HEK293 (cell line): Measurements from ENCODE around the gene ZNF559.

ENCODE experiments used
- CTCF ChIA-PET: fragments of 350-600 bp; formaldehyde crosslinking; extraction: SDS; loops from one replicate; lab custom pipeline; 2021; ENCODE audit warnings: antibody characterized with exemption; lab: Yijun Ruan, JAX
- POLR2A ChIA-PET: fragments of 300-600 bp; formaldehyde crosslinking; extraction: SDS; loops from one replicate; lab custom pipeline; 2020; ENCODE audit warnings: antibody characterized with exemption, inconsistent platforms; lab: Yijun Ruan, JAX
- H3K27ac ChIP-seq: fragments of 200-500 bp; sonication (Bioruptor generic); 2 replicates; pipeline ENCODE4 v1.5.1; 2014; ENCODE audit warnings: low read depth, low read length, control low read depth, inconsistent platforms; ENCODE audit errors: extremely low read depth
- H3K36me3 ChIP-seq, 2 experiments: fragments of 200-500 bp in 1 of 2; sonication (Bioruptor generic) in 1 of 2; 1 replicate in 1 of 2; 2 replicates in 1 of 2; pipeline ENCODE4 v1.5.1; 2014 to 2017; ENCODE audit warnings: inconsistent platforms in 2 of 2, low read length in 2 of 2; ENCODE audit not compliant: control insufficient read depth in 2 of 2, insufficient read depth in 1 of 2
- H3K4me1 ChIP-seq: fragments of 200-500 bp; sonication (Bioruptor generic); 2 replicates; pipeline ENCODE4 v1.5.1; 2014; ENCODE audit warnings: mild to moderate bottlenecking, low read length, inconsistent platforms; ENCODE audit not compliant: control insufficient read depth, insufficient read depth
- H3K4me3 ChIP-seq: 2 replicates; pipeline ENCODE4 v1.5.1; 2011; ENCODE audit warnings: low read depth, mild to moderate bottlenecking, control low read depth, low read length, moderate library complexity
- H3K9me3 ChIP-seq: fragments of 200-500 bp; sonication (Bioruptor generic); 2 replicates; pipeline ENCODE4 v1.5.1; 2014; ENCODE audit warnings: low read depth, low read length, inconsistent platforms; ENCODE audit not compliant: control insufficient read depth, insufficient read depth
- BCL11A ChIP-seq: fragments of 450-650 bp; formaldehyde crosslinking; IDR thresholded peaks from 2 replicates; pipeline ENCODE4 v1.5.1; 2016; ENCODE audit warnings: low read depth, missing biosample characterization, missing genetic modification characterization
- GLI4 ChIP-seq: fragments of 450-650 bp; formaldehyde crosslinking; IDR thresholded peaks from 2 replicates; pipeline ENCODE4 v1.5.1; 2016; ENCODE audit warnings: missing biosample characterization, missing genetic modification characterization
- IKZF3 ChIP-seq: fragments of 450-650 bp; IDR thresholded peaks from 2 replicates; pipeline ENCODE4 v1.5.0; 2018; ENCODE audit warnings: missing biosample characterization, mild to moderate bottlenecking, missing genetic modification characterization, moderate library complexity
- KLF8 ChIP-seq: fragments of 450-650 bp; formaldehyde crosslinking; IDR thresholded peaks from 2 replicates; pipeline ENCODE4 v1.5.1; 2016; ENCODE audit warnings: missing biosample characterization, missing genetic modification characterization
- KLF9 ChIP-seq: fragments of 450-650 bp; formaldehyde crosslinking; IDR thresholded peaks from 2 replicates; pipeline ENCODE4 v1.5.1; 2016; ENCODE audit warnings: missing biosample characterization, missing genetic modification characterization, low read depth
- SALL2 ChIP-seq: fragments of 450-650 bp; formaldehyde crosslinking; IDR thresholded peaks from 2 replicates; pipeline ENCODE4 v1.5.0; 2017; ENCODE audit warnings: missing biosample characterization, mild to moderate bottlenecking, missing genetic modification characterization, borderline replicate concordance
- SP7 ChIP-seq: fragments of 450-650 bp; formaldehyde crosslinking; IDR thresholded peaks from 2 replicates; pipeline ENCODE4 v1.5.1; 2016; ENCODE audit warnings: missing biosample characterization, missing genetic modification characterization
- TRIM28 ChIP-seq: IDR thresholded peaks from 2 replicates; pipeline ENCODE4 v1.6.1; 2011; ENCODE audit warnings: low read length, control low read depth, borderline replicate concordance
- ZIC2 ChIP-seq: fragments of 450-650 bp; formaldehyde crosslinking; IDR thresholded peaks from 2 replicates; pipeline ENCODE4 v1.5.1; 2016; ENCODE audit warnings: missing biosample characterization, missing genetic modification characterization
- ZNF175 ChIP-seq: fragments of 450-650 bp; formaldehyde crosslinking; IDR thresholded peaks from 2 replicates; pipeline ENCODE4 v1.5.1; 2016; ENCODE audit warnings: missing biosample characterization, missing genetic modification characterization
- ZNF211 ChIP-seq: fragments of 450-650 bp; formaldehyde crosslinking; IDR thresholded peaks from 2 replicates; pipeline ENCODE4 v1.5.1; 2016; ENCODE audit warnings: low read depth, missing biosample characterization, missing genetic modification characterization
- ZNF214 ChIP-seq: fragments of 450-650 bp; formaldehyde crosslinking; IDR thresholded peaks from 2 replicates; pipeline ENCODE4 v1.5.1; 2017; ENCODE audit warnings: missing biosample characterization, mild to moderate bottlenecking, missing genetic modification characterization, borderline replicate concordance
- ZNF280C ChIP-seq: fragments of 450-650 bp; formaldehyde crosslinking; IDR thresholded peaks from 2 replicates; pipeline ENCODE4 v1.5.1; 2016; ENCODE audit warnings: missing biosample characterization, missing genetic modification characterization
- ZNF366 ChIP-seq: fragments of 450-650 bp; formaldehyde crosslinking; conservative IDR thresholded peaks from 2 replicates; pipeline ENCODE4 v1.5.1; 2016; ENCODE audit warnings: missing biosample characterization, missing genetic modification characterization
- ZNF600 ChIP-seq: fragments of 450-650 bp; formaldehyde crosslinking; IDR thresholded peaks from 2 replicates; pipeline ENCODE4 v1.5.1; 2016; ENCODE audit warnings: missing biosample characterization, missing genetic modification characterization
- ZNF658 ChIP-seq: fragments of 450-650 bp; formaldehyde crosslinking; IDR thresholded peaks from 2 replicates; pipeline ENCODE4; 2016; ENCODE audit warnings: missing biosample characterization, missing genetic modification characterization
- ZNF701 ChIP-seq: fragments of 450-650 bp; formaldehyde crosslinking; IDR thresholded peaks from 2 replicates; pipeline ENCODE4 v1.5.1; 2016; ENCODE audit warnings: missing biosample characterization, missing genetic modification characterization
- TF ChIP-seq, protein P1 (sequence below): fragments of 450-650 bp; formaldehyde crosslinking; IDR thresholded peaks from 2 replicates; pipeline ENCODE4 v1.5.1; 2016; ENCODE audit warnings: missing biosample characterization, missing genetic modification characterization

ZNF559 gene

DNA sequence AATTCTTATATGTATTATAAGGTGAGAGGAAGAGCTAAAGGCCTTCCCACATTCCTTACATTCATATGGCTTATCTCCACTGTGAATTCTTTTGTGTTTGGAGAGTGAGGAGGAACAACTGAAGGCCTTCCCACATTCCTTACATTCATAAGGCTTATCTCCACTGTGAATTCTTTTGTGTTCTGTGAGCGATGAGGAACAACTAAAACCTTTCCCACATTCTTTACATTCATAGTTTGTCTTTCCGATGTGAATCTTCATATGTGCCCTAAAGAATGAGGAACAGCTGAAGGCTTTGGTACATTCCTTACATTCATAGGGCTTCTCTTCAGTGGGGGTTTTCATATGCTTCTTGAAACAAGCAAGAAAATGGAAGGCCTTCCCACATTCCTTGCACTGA, 27.6 kb upstream of the ZNF559 start:
- ChIA-PET POLR2A (no interaction called here), CTCF (interaction anchor here (1.1 kb wide), 1 partner anchor 14 kb away, joined by 6 read pairs; no protein-coding TSS in a partner anchor)
- TF ChIP-seq ZNF214 (no peak), BCL11A (tag by site-specific recombination) (no peak), ZNF175 (no peak), ZNF366 (tag by site-specific recombination) (no peak)
- Histone ChIP-seq H3K9me3 (peaks cover 2% of the 10 kb centered on the region; the same call in 1 of the 2 replicates), H3K36me3 (peaks cover 7 to 44% of the 10 kb centered on the region in 2 experiments; a peak in 1 of 3 replicates), H3K4me3 (no peak overlapping the region), H3K4me1 (no peaks in the 10 kb centered on the region), H3K27ac (no peak overlapping the region)

- Histone ChIP-seq H3K4me3 (no peak overlapping the region), H3K27ac (no peak overlapping the region), H3K4me1 (no peaks in the 10 kb centered on the region), H3K9me3 (no peaks in the 10 kb centered on the region), H3K36me3 (peaks cover 13 to 32% of the 10 kb centered on the region in 2 experiments)
- POLR2A ChIA-PET, result no interaction called here
- CTCF ChIA-PET, result interaction anchor here (0.6 kb wide), 1 partner anchor 274 kb away, joined by 8 read pairs; no protein-coding TSS in a partner anchor
- TF ChIP-seq ZNF658 (tag by site-specific recombination), result no peak
These were observed 17.5 kb upstream of the ZNF559 start for GRCh38 chr19:9306443-9306842.

DNA sequence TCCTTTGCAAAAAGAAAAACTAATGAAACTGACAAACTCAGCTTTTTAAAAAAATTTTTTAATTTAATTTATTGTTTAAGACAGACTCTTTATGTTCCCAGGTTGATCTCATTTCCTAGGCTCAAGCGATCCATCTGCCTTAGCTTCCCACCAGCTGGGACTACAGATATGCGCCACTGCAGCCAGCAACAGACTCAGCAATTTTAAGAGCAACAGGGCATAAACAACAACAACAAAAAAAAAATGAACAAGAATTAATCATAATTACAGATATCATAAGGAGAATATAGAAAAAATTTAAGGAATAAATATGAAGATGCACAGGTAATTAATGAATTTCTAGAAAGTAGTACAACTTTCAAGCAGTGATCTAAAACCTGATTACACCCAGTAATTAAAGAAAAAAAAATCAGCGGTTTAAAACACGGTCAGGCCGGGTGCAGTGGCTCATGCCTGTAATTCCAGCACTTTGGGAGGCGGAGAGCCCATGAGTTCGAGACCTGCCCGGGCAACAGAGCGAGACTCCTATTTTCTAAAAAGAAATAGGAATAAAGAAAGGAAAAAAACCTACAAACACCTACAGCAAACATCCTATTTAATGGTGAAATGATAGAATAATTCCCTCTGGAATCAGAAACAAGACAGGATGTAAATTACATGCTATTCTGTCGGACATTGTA, 15.7 kb upstream of the ZNF559 start:
- H3K36me3 ChIP-seq, result peaks cover 0 to 15% of the 10 kb centered on the region in 2 experiments; a peak in 2 of 3 replicates
- TF ChIP-seq, protein P1, sequence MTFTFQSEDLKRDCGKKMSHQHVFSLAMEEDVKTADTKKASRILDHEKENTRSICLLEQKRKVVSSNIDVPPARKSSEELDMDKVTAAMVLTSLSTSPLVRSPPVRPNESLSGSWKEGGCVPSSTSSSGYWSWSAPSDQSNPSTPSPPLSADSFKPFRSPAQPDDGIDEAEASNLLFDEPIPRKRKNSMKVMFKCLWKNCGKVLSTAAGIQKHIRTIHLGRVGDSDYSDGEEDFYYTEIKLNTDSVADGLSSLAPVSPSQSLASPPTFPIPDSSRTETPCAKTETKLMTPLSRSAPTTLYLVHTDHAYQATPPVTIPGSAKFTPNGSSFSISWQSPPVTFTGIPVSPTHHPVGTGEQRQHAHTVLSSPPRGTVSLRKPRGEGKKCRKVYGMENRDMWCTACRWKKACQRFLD (tag by site-specific recombination), result no peak
- TF ChIP-seq GLI4 (tag by site-specific recombination) (no peak), SALL2 (tag by site-specific recombination) (no peak), ZNF701 (tag by site-specific recombination) (no peak), ZNF280C (tag by site-specific recombination) (no peak), ZNF600 (tag by site-specific recombination) (no peak), KLF8 (no peak), TRIM28 (no peak), ZIC2 (tag by site-specific recombination) (no peak), ZNF211 (tag by site-specific recombination) (no peak), IKZF3 (tag by site-specific recombination) (no peak), SP7 (tag by site-specific recombination) (no peak), KLF9 (no peak)
- TF ChIP-seq, all 188 proteins: peak for 0
- CTCF ChIA-PET, result no interaction called here
- POLR2A ChIA-PET, result no interaction called here
- no peaks in the 10 kb centered on the region for H3K4me1 ChIP-seq
- H3K9me3 ChIP-seq, result no peaks in the 10 kb centered on the region
- H3K4me3 ChIP-seq, result peak overlapping the region; percentile 74
- no peak overlapping the region for H3K27ac ChIP-seq
